Vagina (tissue), 2 donors: ENCODE data around the gene MUS81. TPM values are rescaled to one million over a fixed set of nuclear protein-coding genes. Genes with fewer than 3 reads are reported as not detected.

Experiments used
- DNase-seq, 2 donors: peaks; one replicate each; pipeline ENCODE4 v3.0.0-alpha.2; 2017; ENCODE audit errors: extremely low spot score in 2 of 2
- H3K27ac ChIP-seq: fragments of 200-600 bp; sonication (generic); one replicate; pipeline ENCODE4 v1.5.1; 2019
- H3K27me3 ChIP-seq: fragments of 200-600 bp; sonication (generic); one replicate; pipeline ENCODE4 v1.5.1; 2019
- H3K36me3 ChIP-seq, 2 donors: fragments of 200-600 bp; sonication (generic); one replicate each; pipeline ENCODE4 v1.5.1; 2017 to 2019
- H3K4me1 ChIP-seq: fragments of 200-600 bp; sonication (generic); one replicate; pipeline ENCODE4 v1.5.1; 2019
- H3K4me3 ChIP-seq, 2 donors: fragments of 200-600 bp; sonication (generic); 1 replicate in 1 of 2; 2 replicates in 1 of 2; pipeline ENCODE4 v1.5.1; 2016 to 2019
- H3K9me3 ChIP-seq: fragments of 200-600 bp; sonication (generic); one replicate; pipeline ENCODE4 v1.5.1; 2019
- CTCF ChIP-seq, 3 experiments: fragments of 450-650 bp in 2 of 3; fragments of 200-600 bp in 1 of 3; sonication (generic) in 1 of 3; IDR thresholded peaks; one replicate each; pipeline ENCODE4 v1.5.1; 2017 to 2019; ENCODE audit warnings: antibody characterized with exemption in 3 of 3, mild to moderate bottlenecking in 2 of 3, moderate library complexity in 2 of 3
- POLR2A ChIP-seq, 2 donors: fragments of 450-650 bp; IDR thresholded peaks; one replicate each; pipeline ENCODE4 v1.6.1; 2017; ENCODE audit warnings: antibody characterized with exemption in 2 of 2, mild to moderate bottlenecking in 2 of 2, moderate library complexity in 2 of 2
- POLR2AphosphoS5 ChIP-seq, 2 donors: sonication (generic); formaldehyde crosslinking; IDR thresholded peaks; one replicate each; pipeline ENCODE4 v1.9.0; 2017; ENCODE audit warnings: antibody characterized with exemption in 2 of 2, mild to moderate bottlenecking in 2 of 2, low read depth in 1 of 2; ENCODE audit not compliant: insufficient read depth in 1 of 2
- intact Hi-C: fragments of 100-400 bp; cut with DNase I; formaldehyde crosslinking; loops from one replicate; pipeline ENCODE4 v1.15.1; 2023
- total RNA-seq: library from RNA; depleted of rRNA; stranded (reverse); fragments of >200 nt; gene quantifications from one replicate; pipeline ENCODE4 v1.2.3, GENCODE V29; 2016

MUS81 gene
- total RNA-seq, 1 donor from 2014 or later: 48.9 TPM

DNA sequence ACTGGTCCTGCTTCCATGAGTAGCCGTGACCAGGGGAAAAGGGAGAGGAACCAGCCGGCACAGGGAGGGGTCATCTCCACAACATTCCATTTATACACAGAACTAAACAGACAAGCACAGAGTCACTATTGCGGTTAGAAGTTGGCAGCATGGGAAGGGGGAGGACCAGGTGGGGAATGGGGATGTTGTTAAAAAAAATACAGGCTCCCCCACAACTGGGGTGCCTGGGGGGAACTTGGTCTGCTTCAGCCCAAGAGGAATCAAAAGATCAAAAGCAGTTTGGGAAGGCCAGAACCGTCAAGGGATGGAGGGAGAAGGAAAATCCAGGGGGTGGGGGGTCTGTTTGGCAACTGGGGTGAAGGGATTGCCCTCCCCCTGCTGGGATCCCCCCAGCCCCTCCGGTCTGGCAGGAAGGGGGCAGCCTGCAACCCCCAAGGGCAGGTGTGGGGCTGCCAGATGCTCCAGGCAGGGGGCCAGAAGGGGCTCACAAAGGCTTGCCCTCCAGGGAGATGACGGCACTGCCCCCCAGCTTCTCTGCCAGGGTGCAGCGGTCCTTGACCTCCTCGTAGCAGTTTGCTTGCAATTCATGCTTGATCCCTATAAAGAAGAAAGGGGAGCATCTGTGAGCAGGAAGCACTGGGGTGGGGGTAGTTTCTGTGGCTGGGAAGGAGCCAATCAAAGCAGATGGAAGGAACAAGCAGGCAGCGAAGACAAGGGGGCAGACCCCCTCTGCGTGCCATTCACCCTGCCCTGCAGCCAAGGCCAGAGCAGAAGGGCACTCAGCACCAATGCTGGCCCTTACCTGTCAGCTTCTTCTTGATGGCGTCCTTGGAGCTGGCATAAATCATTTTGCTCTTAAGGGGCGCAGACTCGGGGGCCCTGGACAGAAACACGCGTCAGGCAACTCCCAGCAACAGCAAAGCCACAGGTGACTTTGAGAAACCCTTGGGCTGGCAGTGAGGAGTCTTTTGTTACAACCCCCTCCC lies 5.1 kb upstream of the MUS81 start:
- Histone ChIP-seq H3K27me3 (no peaks in the 10 kb centered on the region), H3K4me3 (no peak overlapping the region), H3K9me3 (no peaks in the 10 kb centered on the region), H3K27ac (no peak overlapping the region), H3K4me1 (peaks cover 32% of the 10 kb centered on the region), H3K36me3 (peaks cover 0 to 49% of the 10 kb centered on the region in 2 donors)
- no peak for DNase-seq
- TF ChIP-seq POLR2AphosphoS5 (IDR thresholded peaks at IDR 0.05; ENCODE audit: insufficient read depth in 1 of 2, low read depth in 1 of 2) (no peak), POLR2A (IDR thresholded peaks at IDR 0.05) (no peak), CTCF (IDR thresholded peaks at IDR 0.05) (no peak)
- intact Hi-C loops: no loop called here

GRCh38 chr11:65855927-65856363 lies 4.3 kb upstream of the MUS81 start:
- Histone ChIP-seq H3K4me3 (peak overlapping the region; percentile 95 to 100), H3K4me1 (peaks cover 35% of the 10 kb centered on the region), H3K9me3 (no peaks in the 10 kb centered on the region), H3K27me3 (no peaks in the 10 kb centered on the region), H3K36me3 (peaks cover 0 to 49% of the 10 kb centered on the region in 2 donors), H3K27ac (no peak overlapping the region)
- intact Hi-C loops: no loop called here
- no peak for TF ChIP-seq POLR2AphosphoS5 (IDR thresholded peaks at IDR 0.05; ENCODE audit: insufficient read depth in 1 of 2, low read depth in 1 of 2)
- no peak for TF ChIP-seq CTCF (IDR thresholded peaks at IDR 0.05)
- TF ChIP-seq POLR2A (IDR thresholded peaks at IDR 0.05): no peak
- no peak for DNase-seq

DNA sequence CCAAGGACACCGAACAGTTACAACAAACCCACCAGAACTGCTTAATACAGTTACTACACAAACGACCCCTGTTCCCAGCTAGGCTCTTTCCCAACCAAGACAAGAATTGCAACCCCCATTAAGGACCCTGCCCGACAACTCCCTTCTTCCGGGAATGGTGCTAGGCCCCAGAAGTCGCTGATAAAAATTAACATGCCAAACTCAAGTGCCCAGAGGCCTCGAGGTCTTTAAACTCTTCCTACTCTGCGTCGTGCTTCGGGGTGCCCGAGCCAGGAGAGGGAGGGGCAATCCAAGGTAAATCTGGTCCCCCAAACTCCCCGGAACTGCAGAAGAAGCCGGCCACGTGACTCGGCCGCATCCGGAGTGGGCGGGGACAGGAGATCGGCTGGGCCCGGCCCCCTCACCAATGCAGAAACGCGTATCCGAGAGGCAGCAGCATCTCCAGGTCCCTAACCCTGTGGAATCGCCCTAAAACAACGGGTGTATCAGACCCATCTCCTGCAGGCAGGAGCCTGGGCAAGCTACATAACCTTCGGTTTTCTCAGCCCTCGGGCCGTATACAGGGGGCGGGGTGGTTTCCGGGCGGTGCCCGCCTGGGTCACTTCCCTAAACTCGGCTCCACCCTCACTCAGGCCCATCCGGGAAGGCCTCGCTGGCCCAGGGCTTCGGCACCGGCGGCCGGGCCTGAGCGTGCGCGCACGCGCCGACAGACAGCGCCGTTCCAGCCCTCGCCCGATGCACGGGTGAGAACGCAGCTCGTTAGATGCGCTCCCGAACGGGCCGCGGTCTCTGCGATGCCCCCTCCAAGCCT lies 3.3 kb upstream of the MUS81 start:
- intact Hi-C loops: no loop called here
- Histone ChIP-seq H3K4me1 (peaks cover 45% of the 10 kb centered on the region), H3K27ac (peak overlapping the region; percentile 93), H3K27me3 (no peaks in the 10 kb centered on the region), H3K4me3 (peak overlapping the region; percentile 95 to 100), H3K36me3 (peaks cover 0 to 44% of the 10 kb centered on the region in 2 donors), H3K9me3 (no peaks in the 10 kb centered on the region)
- DNase-seq: no peak
- TF ChIP-seq POLR2A (IDR thresholded peaks at IDR 0.05) (peak in 1 of 2 donors; percentile 53), POLR2AphosphoS5 (IDR thresholded peaks at IDR 0.05; ENCODE audit: insufficient read depth in 1 of 2, low read depth in 1 of 2) (peak; percentile 69 to 92), CTCF (IDR thresholded peaks at IDR 0.05) (no peak)

DNA sequence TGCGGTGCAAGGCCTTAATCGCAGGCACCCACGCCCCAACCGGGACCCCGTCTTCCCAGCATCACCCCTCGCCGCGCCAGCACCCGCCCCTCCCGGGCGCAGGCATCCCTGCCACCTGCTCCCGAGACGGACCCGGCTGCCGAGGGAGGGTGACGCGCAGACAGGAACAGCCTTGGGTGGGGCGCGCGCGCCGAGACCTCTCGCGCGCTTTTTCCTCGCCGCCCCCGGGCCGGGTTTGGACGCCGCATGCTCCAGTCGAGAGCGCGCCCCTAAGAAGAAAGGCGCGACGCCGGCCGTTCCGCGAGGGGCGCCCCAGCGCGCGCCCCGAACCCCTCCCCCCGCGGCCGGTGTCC lies 2.8 kb upstream of the MUS81 start:
- peaks cover 50% of the 10 kb centered on the region for H3K4me1 ChIP-seq
- H3K27ac ChIP-seq: peak overlapping the region; percentile 93
- no peak for TF ChIP-seq POLR2A (IDR thresholded peaks at IDR 0.05)
- TF ChIP-seq CTCF (IDR thresholded peaks at IDR 0.05): no peak
- TF ChIP-seq POLR2AphosphoS5 (IDR thresholded peaks at IDR 0.05; ENCODE audit: insufficient read depth in 1 of 2, low read depth in 1 of 2): no peak
- intact Hi-C loops: no loop called here
- H3K9me3 ChIP-seq: no peaks in the 10 kb centered on the region
- H3K27me3 ChIP-seq: no peaks in the 10 kb centered on the region
- peak overlapping the region; percentile 95 to 100 for H3K4me3 ChIP-seq
- no peak for DNase-seq
- H3K36me3 ChIP-seq: peaks cover 0 to 45% of the 10 kb centered on the region in 2 donors
